NCI-H2196 (cell line): Measurements from ENCODE around the gene ELF2.
A peak's percentile ranks its signal among the peaks of the same experiment; 100 is the strongest.
"Not testable (repeated sequence)": the region's sequence is repeated elsewhere in the genome, so short reads cannot be mapped to it uniquely, and the experiment has no call there.

ENCODE experiments used
- DNase-seq: peaks from one replicate; lab custom pipeline; 2025; ENCODE audit not compliant: unreplicated experiment; lab: John Stamatoyannopoulos, UW

ELF2 gene

DNA sequence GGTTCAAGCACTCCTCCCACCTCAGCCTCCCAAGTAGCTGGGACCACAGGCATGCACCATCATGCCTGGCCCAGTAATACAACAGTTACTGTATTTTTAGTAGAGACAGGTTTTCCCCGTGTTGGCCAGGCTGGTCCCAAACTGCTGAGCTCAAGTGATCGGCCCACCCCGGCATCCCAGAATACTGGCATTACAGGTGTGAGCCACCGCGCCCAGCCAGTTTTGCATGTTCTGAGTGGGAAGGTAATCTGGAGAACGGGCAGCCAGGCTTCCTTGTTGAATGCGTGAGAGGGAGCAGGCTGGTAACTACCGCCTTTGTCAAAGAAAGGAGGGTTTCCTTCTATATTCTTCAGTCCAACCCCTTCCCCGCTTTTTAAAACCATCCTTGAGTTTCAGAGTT, 152.3 kb downstream of the ELF2 start:
- no peak for DNase-seq

DNA sequence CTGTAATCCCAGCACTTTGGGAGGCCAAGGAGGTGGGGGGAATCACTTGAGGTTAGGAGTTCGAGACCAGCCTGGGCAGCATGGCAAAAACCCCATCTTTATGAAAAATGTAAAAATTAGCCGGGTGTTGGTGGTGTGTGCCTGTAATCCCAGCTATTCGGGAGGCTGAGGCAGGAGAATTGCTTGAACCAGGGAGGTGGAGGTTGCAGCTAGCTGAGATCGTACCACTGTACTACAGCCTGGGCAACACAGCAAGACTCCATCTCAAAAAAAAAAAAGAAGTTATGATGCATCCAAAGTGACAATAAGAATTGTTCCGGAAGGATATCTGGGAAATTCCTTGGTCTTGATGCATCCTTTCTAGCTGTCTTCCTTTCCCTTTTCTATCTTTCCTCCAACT, 154.2 kb downstream of the ELF2 start:
- no peak for DNase-seq

DNA sequence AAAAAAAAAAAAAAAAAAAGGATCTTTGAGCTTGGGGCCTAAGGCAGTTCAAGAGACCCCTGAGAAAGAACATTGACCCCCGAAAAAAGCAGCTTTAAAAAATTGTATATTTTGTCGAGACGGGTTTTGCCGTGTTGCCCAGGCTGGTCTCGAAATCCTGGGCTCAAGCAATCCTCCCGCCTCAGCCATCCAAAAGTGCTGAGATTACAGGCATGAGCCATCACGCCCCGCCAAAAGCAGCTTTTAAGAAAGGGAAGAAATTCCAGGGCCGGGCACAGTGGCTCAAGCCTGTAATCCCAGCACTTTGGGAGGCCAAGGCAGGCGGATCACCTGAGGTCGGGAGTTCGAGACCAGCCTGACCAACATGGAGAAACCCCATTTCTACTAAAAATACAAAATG, 155.9 kb downstream of the ELF2 start:
- DNase-seq: not testable (repeated sequence)

DNA sequence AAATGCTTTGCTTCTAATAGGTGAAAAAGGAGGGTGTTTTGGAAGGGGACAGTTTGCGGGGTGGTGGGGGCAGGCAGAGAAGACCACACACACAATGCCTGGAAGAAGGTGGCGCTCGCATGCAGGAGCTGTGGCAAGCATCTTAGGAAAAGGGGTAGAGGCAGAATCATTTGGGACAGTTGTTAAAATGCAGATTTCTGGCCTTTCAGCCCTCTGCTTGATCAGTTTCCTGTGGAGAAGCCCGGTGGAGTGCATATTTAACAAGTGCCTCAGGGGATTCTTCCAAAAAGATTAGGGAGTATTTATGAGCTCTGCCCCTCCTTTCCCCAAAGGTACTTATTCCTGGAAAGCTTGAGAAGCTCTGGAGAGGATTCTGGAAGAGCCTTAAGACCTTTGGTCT, 156.6 kb downstream of the ELF2 start:
- DNase-seq: no peak

DNA sequence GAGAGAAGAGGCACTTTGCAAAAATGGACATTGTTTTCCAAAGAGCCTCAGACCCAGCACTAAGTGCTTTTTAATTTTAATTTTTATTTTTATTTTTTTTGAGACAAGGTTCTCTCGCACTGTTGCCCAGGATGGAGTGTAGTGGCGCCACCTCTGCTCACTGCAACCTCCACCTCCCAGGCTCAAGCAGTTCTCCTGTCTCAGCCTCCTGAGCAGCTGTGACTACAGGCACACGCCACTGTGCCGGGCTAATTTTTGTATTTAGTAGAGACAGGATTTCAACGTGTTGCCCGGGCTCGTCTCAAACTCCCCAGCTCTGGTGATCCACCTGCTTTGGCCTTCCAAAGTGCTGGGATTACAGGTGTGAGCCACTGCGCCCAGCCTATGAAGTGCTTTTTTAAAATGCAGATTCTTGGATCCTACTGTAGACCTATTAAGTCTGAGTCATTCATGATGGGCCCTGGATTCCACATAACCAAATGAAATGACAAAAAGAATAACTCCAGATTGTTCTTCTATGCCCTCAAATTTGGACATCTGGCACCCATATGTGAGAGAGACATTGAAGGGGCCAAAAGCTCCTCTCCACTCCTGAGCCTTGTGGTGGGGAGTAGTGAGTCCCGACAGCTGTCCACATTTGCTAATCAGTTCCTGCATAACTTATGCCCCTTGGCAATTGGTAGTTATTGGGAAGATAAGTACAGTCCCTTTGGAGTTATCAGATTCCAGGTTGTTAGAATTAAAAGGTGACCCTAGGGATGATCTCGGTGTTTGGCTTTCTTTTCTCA, 157.9 kb downstream of the ELF2 start:
- no peak for DNase-seq

DNA sequence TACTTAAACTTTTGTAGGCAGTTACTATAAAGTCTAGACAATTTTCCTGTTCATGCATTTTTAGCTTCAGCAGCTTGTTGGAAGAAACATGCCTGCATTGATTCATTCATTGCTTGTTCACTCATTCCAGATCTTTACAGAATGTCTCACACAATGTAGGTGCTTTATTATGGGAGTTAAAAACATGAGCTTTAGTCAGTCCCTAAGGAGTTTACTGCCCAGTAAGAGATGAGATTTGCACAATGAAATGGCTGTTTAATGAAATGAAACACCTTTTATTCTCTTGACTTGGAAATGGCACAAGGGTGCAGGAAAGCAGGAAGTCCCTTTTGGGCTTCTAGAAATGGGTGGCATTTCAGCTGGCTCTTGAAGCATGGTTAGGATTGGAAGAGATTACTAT, 158.5 kb downstream of the ELF2 start:
- no peak for DNase-seq

DNA sequence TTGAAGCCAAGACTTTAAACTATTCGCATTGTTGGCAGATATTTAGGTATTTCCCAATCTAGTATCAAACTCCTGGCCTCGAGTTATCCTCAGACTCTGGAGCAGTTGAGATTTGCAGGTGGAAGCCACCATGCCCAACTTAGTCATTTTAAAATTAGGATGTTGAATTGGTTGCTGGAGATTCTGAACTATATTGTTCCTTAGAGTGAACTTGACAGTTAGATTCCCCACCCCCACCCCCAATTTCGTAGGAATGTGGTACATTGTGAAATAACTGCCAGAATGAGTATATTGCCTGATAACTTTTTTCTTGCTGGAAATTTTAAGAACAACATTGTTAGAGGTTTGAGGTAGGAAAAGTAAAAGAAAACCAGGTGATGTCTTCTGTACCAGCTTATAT, 159.2 kb downstream of the ELF2 start:
- DNase-seq: no peak

DNA sequence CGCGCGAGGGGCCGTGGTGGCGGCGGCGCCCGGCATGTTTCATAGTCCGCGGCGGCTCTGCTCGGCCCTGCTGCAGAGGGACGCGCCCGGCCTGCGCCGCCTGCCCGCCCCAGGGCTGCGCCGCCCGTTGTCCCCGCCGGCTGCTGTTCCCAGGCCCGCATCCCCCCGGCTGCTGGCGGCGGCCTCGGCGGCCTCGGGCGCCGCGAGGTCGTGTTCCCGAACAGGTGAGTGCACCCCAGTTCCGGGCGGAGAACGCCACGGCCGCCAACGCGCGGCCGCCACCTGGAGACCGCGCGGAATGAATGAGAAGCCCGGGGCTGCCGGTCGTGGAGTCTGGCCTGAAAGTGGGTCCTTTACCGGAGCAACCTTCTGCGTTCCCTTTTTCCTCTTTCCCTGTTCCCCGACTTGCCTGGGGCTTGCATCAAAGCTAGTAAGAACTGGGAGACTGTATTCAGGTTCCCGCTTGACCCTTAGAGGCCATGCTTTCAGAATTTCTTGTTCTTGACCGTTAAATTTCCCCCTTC, 161.0 kb downstream of the ELF2 start:
- DNase-seq: no peak

DNA sequence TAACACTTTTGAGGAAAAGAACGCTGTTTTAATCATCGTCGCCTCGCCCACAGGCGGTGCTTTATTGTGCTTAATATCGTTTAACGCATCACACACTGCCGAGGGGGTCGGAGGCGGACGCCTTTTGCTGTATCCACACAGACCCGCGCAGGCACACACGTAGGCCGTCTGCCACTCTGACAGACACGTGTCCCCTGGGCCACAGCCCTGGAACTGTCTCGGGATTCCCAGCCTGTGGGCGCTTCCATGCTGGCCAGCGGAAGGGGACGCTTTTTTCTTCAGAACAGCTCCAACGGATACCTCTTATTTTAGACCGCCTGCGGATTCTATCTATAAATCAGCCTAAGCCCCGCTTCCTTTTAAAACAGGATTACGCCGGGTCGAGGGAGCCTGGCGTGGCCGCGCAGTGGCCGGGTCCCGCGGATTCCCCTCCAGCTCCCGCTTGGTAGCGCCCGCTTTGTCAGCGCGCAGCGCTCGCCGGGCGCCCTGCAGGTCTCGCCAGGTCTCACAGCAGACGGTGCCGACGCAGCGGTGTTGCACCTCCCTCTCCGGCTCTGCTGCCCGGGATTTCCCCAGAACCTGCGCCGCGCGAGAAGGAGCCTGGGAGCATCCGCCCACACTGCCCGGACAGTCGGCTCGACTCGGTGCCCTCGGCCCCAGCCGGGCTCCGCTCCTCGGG, 161.6 kb downstream of the ELF2 start, which contains the start of gene NOCT:
TSS of gene NOCT (plus strand) at position 513 of the 679 bp plus-strand sequence. CDS start 201 bp downstream, outside the sequence.
- DNase-seq: peak; percentile 71

DNA sequence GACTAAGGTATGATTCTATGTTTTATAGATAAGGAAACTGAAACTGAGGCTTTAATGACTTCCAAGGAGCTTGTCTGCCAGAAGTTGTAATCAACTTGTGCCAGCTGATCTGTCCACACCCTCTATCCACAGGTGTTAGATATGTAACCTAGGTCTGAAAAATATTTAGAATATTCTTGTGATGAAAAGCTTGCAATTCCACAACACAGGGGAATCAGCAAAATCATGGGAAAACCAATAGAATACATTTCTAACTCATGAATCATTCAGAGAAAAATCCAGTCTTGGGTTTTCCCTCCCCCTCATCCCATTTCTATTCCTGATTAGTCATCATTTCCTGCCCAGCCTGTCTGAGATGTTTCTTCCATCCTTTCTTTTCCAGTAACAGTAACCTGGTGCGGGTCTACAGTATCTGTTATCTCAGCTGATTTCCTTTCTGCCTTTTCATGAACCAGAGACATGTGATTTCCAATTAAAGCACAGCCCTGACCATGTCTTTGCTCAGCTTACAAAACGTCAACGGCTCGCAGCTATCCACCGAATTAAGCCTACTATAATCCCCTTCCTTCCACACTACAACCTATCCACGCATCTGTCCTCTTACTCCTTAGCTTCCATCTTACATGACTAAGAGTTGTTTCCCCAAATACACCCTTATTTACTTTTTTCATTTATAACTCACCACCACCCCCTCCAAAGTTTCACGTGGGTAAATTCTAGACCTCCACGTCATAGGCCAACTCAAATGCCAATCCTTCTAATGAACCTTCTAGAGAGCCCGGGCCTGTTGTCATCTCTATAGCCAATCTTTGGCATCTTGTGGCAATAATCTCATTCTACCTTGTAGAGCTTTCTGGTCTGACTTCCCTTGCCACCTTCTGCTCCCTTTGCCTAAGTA, 162.4 kb downstream of the ELF2 start:
- peak; percentile 4 for DNase-seq

DNA sequence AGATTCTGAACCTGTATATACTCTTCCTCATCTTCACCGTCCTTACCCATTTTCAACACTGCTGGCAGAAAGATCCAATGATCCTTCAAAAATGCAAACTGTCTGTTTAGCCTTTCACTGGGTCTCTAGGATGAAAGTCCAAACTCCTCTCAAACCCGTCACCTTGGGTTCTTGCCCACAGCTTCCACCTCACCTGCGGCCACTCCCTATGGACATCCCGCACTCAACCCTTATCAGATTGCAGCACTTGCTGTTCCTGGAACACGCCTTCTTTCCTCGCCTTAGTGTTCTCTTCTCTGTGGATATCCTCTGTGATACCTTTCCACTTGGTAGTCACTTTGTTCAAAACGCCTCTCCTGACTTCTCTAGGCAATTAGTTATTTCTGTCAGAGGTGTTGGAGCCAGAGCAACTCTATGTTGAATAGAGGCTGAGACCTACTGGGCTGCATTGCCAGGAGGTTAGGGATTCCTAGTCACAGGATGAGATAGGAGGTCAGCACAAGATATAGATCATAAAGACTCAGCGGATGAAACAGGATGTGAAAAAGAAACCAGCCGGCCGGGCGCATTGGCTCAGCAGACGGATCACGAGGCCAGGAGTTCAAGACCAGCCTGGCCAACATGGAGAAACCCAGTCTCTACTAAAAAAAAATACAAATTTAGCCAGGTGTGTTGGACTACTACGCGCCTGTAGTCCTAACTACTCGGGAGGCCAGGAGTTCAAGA, 165.6 kb downstream of the ELF2 start:
- DNase-seq: no peak

DNA sequence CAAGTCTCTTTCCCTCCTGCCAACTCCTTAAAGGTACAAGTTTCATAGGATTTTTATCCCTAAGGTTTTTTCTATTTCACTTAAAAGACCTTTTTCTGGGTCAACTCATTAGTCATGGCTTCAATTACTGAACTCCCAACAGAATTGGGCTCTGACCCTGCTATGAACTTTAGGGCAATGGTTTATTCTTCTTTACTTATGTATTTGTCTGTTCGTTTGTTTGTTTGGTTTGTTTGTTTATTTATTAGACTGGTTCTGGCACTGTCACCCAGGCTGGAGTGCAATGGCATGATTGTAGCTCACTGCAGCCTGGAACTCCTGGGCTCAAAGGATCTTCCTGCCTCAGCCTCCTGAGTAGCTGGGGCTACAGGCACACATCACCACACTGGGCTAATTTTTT, 167.3 kb downstream of the ELF2 start:
- no peak for DNase-seq

DNA sequence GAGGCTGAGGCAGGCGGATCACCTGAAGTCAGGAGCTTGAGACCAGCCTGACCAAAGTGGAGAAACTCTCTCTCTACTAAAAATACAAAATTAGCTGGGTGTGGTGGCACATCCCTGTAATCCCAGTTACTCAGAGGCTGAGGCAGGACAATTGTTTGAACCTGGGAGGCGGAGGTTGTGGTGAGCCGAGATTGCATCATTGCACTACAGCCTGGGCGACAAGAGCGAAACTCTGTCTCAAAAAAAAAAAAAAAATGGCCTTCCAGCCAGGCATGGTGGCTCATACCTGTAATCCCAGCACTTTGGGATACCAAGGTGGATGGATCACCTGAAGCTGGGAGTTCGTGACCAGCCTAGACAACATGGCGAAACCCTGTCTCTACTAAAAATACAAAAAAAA, 168.7 kb downstream of the ELF2 start:
- DNase-seq: not testable (repeated sequence)

DNA sequence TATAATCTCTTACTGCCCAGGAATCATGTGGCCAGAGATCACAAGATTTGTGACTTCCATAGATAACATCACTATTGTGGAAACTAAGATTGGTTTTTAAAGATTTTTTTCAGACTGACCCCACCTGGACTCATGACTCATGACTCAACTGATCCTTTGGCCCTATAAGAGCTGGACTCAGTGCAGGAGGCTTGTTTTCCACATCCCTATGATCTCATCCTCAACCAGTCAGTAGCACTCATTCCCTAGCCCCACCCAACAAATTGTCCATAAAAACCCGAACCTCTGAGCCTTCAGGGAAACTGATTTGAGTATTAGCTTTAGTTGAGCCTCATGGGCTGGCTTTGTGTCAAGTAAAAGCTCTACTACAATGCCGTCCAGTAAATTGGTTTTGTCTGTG, 169.4 kb downstream of the ELF2 start:
- no peak for DNase-seq
